HCT116 (cell line): ENCODE results near the gene IQCC.

Source experiments
- CEBPB ChIP-seq: IDR thresholded peaks from 2 replicates; pipeline ENCODE4 v1.6.1; 2012; ENCODE audit warnings: low read depth
- EZH2 ChIP-seq: fragments of 200-600 bp; sonication (generic); IDR thresholded peaks from 2 replicates; pipeline ENCODE4 v1.6.1; 2017; ENCODE audit warnings: antibody characterized with exemption, mixed run types
- JUND ChIP-seq: IDR thresholded peaks from 2 replicates; pipeline ENCODE4 v1.6.1; 2012
- POLR2A ChIP-seq: IDR thresholded peaks from 2 replicates; pipeline ENCODE4 v1.7.0; 2011; ENCODE audit warnings: borderline replicate concordance; ENCODE audit not compliant: insufficient read depth, insufficient read length; ENCODE audit errors: extremely low read depth
- POLR2AphosphoS5 ChIP-seq: IDR thresholded peaks from 2 replicates; pipeline ENCODE4 v1.6.1; 2011; ENCODE audit warnings: mild to moderate bottlenecking, low read depth, low read length, moderate library complexity
- RAD21 ChIP-seq: IDR thresholded peaks from 2 replicates; pipeline ENCODE4 v1.6.1; 2012; ENCODE audit warnings: low read depth, mild to moderate bottlenecking
- TF ChIP-seq, protein P1 (sequence below), 3 experiments: fragments of 200-600 bp in 1 of 3; sonication (generic) in 1 of 3; IDR thresholded peaks in 2 of 3; conservative IDR thresholded peaks in 1 of 3; 2 replicates each; pipeline ENCODE4 v1.5.1; 2012 to 2017; ENCODE audit warnings: low read depth in 2 of 3, low read length in 2 of 3, antibody characterized with exemption in 1 of 3, borderline replicate concordance in 1 of 3, control low read depth in 1 of 3, mild to moderate bottlenecking in 1 of 3, mixed read lengths in 1 of 3, mixed run types in 1 of 3, moderate library complexity in 1 of 3; ENCODE audit not compliant: insufficient read depth in 1 of 3
- TF ChIP-seq, protein P2 (sequence below): IDR thresholded peaks from 2 replicates; pipeline ENCODE4 v1.6.1; 2012; ENCODE audit warnings: low read depth
- TF ChIP-seq, protein P3 (sequence below): IDR thresholded peaks from 2 replicates; pipeline ENCODE4 v1.6.1; 2011; ENCODE audit warnings: mild to moderate bottlenecking, low read length, moderate library complexity; ENCODE audit not compliant: insufficient replicate concordance; ENCODE audit errors: extremely low read depth
- TF ChIP-seq, protein P4 (sequence below): IDR thresholded peaks from 2 replicates; pipeline ENCODE4 v1.6.1; 2012

DNA sequence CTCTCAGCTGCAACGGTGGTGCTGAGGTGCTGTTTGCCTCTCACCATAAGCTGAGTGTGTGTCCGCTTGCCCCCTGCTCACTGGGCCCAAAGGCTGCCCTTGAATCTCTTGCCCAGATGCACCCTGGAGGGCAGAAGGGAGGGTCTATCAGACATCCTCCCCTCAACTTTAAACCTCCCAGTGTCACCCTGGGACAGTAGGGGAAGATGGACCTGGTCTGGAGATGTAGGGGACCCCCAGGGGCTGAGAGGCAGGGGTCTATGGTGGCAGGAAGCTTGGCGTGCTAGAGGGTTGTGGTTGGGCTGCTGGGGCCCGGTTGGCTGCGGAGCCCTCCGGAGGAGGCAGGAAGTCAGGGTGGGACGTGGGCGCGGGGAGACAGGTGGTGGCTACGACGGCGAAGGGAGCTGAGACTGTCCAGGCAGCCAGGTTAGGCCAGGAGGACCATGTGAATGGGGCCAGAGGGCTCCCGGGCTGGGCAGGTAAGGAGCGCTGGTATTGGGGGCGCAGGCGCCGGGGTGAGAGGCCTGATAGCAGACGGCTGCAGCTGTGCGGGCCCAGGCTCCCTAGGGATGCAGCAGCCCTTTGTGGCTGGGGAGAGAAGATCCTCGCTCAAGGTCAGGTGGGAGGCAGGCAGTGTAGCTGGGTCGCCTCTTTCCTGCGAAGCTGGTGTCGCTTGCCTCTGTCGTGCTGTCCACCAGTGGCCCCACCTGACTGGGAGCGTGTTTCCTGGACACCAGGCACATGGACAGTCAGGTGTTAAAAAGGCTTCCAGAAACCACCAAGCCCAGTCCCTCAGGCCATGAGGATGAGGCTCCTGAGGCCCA is 45.6 kb downstream of the IQCC start, which contains the start of gene LCK:
- TF ChIP-seq EZH2, result no peak
- TF ChIP-seq, protein P1, sequence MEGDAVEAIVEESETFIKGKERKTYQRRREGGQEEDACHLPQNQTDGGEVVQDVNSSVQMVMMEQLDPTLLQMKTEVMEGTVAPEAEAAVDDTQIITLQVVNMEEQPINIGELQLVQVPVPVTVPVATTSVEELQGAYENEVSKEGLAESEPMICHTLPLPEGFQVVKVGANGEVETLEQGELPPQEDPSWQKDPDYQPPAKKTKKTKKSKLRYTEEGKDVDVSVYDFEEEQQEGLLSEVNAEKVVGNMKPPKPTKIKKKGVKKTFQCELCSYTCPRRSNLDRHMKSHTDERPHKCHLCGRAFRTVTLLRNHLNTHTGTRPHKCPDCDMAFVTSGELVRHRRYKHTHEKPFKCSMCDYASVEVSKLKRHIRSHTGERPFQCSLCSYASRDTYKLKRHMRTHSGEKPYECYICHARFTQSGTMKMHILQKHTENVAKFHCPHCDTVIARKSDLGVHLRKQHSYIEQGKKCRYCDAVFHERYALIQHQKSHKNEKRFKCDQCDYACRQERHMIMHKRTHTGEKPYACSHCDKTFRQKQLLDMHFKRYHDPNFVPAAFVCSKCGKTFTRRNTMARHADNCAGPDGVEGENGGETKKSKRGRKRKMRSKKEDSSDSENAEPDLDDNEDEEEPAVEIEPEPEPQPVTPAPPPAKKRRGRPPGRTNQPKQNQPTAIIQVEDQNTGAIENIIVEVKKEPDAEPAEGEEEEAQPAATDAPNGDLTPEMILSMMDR (IDR thresholded peaks at IDR 0.05 in 2 of 3, conservative IDR thresholded peaks at IDR 0.05 in 1 of 3; ENCODE audit: borderline replicate concordance in 1 of 3, insufficient read depth in 1 of 3, low read depth in 2 of 3, low read length in 2 of 3), result no peak
- no peak for TF ChIP-seq POLR2A
- TF ChIP-seq JUND, result no peak
- no peak for TF ChIP-seq POLR2AphosphoS5
- TF ChIP-seq, protein P2, sequence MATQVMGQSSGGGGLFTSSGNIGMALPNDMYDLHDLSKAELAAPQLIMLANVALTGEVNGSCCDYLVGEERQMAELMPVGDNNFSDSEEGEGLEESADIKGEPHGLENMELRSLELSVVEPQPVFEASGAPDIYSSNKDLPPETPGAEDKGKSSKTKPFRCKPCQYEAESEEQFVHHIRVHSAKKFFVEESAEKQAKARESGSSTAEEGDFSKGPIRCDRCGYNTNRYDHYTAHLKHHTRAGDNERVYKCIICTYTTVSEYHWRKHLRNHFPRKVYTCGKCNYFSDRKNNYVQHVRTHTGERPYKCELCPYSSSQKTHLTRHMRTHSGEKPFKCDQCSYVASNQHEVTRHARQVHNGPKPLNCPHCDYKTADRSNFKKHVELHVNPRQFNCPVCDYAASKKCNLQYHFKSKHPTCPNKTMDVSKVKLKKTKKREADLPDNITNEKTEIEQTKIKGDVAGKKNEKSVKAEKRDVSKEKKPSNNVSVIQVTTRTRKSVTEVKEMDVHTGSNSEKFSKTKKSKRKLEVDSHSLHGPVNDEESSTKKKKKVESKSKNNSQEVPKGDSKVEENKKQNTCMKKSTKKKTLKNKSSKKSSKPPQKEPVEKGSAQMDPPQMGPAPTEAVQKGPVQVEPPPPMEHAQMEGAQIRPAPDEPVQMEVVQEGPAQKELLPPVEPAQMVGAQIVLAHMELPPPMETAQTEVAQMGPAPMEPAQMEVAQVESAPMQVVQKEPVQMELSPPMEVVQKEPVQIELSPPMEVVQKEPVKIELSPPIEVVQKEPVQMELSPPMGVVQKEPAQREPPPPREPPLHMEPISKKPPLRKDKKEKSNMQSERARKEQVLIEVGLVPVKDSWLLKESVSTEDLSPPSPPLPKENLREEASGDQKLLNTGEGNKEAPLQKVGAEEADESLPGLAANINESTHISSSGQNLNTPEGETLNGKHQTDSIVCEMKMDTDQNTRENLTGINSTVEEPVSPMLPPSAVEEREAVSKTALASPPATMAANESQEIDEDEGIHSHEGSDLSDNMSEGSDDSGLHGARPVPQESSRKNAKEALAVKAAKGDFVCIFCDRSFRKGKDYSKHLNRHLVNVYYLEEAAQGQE, result no peak
- TF ChIP-seq, protein P3, sequence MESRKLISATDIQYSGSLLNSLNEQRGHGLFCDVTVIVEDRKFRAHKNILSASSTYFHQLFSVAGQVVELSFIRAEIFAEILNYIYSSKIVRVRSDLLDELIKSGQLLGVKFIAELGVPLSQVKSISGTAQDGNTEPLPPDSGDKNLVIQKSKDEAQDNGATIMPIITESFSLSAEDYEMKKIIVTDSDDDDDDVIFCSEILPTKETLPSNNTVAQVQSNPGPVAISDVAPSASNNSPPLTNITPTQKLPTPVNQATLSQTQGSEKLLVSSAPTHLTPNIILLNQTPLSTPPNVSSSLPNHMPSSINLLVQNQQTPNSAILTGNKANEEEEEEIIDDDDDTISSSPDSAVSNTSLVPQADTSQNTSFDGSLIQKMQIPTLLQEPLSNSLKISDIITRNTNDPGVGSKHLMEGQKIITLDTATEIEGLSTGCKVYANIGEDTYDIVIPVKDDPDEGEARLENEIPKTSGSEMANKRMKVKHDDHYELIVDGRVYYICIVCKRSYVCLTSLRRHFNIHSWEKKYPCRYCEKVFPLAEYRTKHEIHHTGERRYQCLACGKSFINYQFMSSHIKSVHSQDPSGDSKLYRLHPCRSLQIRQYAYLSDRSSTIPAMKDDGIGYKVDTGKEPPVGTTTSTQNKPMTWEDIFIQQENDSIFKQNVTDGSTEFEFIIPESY, result no peak
- TF ChIP-seq CEBPB, result no peak
- TF ChIP-seq, protein P4, sequence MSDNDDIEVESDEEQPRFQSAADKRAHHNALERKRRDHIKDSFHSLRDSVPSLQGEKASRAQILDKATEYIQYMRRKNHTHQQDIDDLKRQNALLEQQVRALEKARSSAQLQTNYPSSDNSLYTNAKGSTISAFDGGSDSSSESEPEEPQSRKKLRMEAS, result no peak
- TF ChIP-seq RAD21, result no peak
